ENCODE data around the gene PHOX2B. TPM values are rescaled to one million over a fixed set of nuclear protein-coding genes. Genes with fewer than 3 reads are reported as not detected.

The PHOX2B gene
- total RNA-seq, 1 experiment from 2014 or later: not detected

- Mint-ChIP-seq H3K36me3 (ENCODE audit: insufficient read depth, unreplicated experiment) (no peaks in the 10 kb centered on the region), H3K4me3 (ENCODE audit: unreplicated experiment) (no peak overlapping the region), H3K27ac (ENCODE audit: unreplicated experiment) (no peak overlapping the region), H3K9me3 (ENCODE audit: unreplicated experiment) (peaks cover 7% of the 10 kb centered on the region), H3K27me3 (ENCODE audit: insufficient read depth, unreplicated experiment) (peaks cover 2% of the 10 kb centered on the region), H3K4me1 (ENCODE audit: low read depth, unreplicated experiment) (no peaks in the 10 kb centered on the region)
- H3K27me3 ChIP-seq (replicated peaks; ENCODE audit: control insufficient read depth, insufficient read depth, low read length): no peaks in the 10 kb centered on the region
- H3K4me3 ChIP-seq (ENCODE audit: low read depth, low read length): no peak overlapping the region
- no TSS peak for BruUV-seq (replicated peaks)
- CTCF ChIA-PET: no interaction called here
- intact Hi-C loops (cut with micrococcal nuclease; ENCODE audit: unreplicated experiment): no loop called here
- TF ChIP-seq CTCF (IDR thresholded peaks at IDR 0.05; ENCODE audit: insufficient read depth in 1 of 2, low read depth in 1 of 2, low read length in 1 of 2, severe bottlenecking in 1 of 2, unreplicated experiment in 1 of 2): no peak
- POLR2A ChIA-PET: no interaction called here
- no peaks in the 10 kb centered on the region for H3K9me3 ChIP-seq
- peaks cover 11% of the 10 kb centered on the region; the same call in 1 of the 2 replicates for H3K4me1 ChIP-seq
- no peaks in the 10 kb centered on the region for H3K36me3 ChIP-seq (ENCODE audit: control insufficient read depth, insufficient read depth, low read length)
- no peak for DNase-seq
Measured at GRCh38 chr4:41703785-41704184, 44.7 kb downstream of the PHOX2B start.

DNA sequence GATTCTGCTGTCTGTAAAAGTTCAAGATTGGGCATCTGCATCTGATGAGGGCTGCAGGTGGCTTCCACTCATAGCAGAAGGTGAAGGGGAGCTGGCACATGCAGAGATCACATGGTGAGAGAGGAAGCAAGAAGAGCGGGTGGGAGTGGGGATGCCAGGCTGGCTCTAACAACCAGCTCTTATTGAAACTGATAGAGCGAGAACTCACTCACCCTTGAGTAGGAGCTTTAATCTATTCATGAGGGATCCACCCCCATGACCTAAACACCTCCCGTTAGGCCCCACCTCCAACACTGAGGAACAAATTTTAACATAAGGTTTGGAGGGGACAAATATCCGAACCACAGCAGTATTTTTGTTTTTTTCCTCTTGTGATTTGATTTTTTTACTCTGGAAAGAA, 45.8 kb downstream of the PHOX2B start:
- no peaks in the 10 kb centered on the region for H3K9me3 ChIP-seq
- no TSS peak for BruUV-seq (replicated peaks)
- H3K9me3 Mint-ChIP-seq (ENCODE audit: unreplicated experiment): peaks cover 7% of the 10 kb centered on the region
- H3K4me3 Mint-ChIP-seq (ENCODE audit: unreplicated experiment): no peak overlapping the region
- intact Hi-C loops (cut with micrococcal nuclease; ENCODE audit: unreplicated experiment): no loop called here
- no peaks in the 10 kb centered on the region for H3K36me3 Mint-ChIP-seq (ENCODE audit: insufficient read depth, unreplicated experiment)
- H3K4me1 ChIP-seq: peaks cover 11% of the 10 kb centered on the region; the same call in 1 of the 2 replicates
- ChIA-PET CTCF (no interaction called here), POLR2A (no interaction called here)
- H3K36me3 ChIP-seq (ENCODE audit: control insufficient read depth, insufficient read depth, low read length): no peaks in the 10 kb centered on the region
- DNase-seq: no peak
- H3K27me3 Mint-ChIP-seq (ENCODE audit: insufficient read depth, unreplicated experiment): peaks cover 2% of the 10 kb centered on the region
- H3K27me3 ChIP-seq (replicated peaks; ENCODE audit: control insufficient read depth, insufficient read depth, low read length): no peaks in the 10 kb centered on the region; the same call in 1 of the 2 replicates
- no peaks in the 10 kb centered on the region for H3K4me1 Mint-ChIP-seq (ENCODE audit: low read depth, unreplicated experiment)
- no peak for TF ChIP-seq CTCF (IDR thresholded peaks at IDR 0.05; ENCODE audit: insufficient read depth in 1 of 2, low read depth in 1 of 2, low read length in 1 of 2, severe bottlenecking in 1 of 2, unreplicated experiment in 1 of 2)
- no peak overlapping the region for H3K4me3 ChIP-seq (ENCODE audit: low read depth, low read length)
- H3K27ac Mint-ChIP-seq (ENCODE audit: unreplicated experiment): no peak overlapping the region

- H3K27ac Mint-ChIP-seq (ENCODE audit: unreplicated experiment): no peak overlapping the region
- no peaks in the 10 kb centered on the region for H3K36me3 Mint-ChIP-seq (ENCODE audit: insufficient read depth, unreplicated experiment)
- ChIA-PET POLR2A (no interaction called here), CTCF (no interaction called here)
- peaks cover 7% of the 10 kb centered on the region for H3K9me3 Mint-ChIP-seq (ENCODE audit: unreplicated experiment)
- H3K4me3 ChIP-seq (ENCODE audit: low read depth, low read length): no peak overlapping the region
- no peak overlapping the region for H3K4me3 Mint-ChIP-seq (ENCODE audit: unreplicated experiment)
- H3K9me3 ChIP-seq: no peaks in the 10 kb centered on the region
- no peaks in the 10 kb centered on the region for H3K36me3 ChIP-seq (ENCODE audit: control insufficient read depth, insufficient read depth, low read length)
- BruUV-seq (replicated peaks): no TSS peak
- H3K4me1 Mint-ChIP-seq (ENCODE audit: low read depth, unreplicated experiment): no peaks in the 10 kb centered on the region
- H3K4me1 ChIP-seq: peaks cover 11% of the 10 kb centered on the region; the same call in 1 of the 2 replicates
- TF ChIP-seq CTCF (IDR thresholded peaks at IDR 0.05; ENCODE audit: insufficient read depth in 1 of 2, low read depth in 1 of 2, low read length in 1 of 2, severe bottlenecking in 1 of 2, unreplicated experiment in 1 of 2): no peak
- H3K27me3 Mint-ChIP-seq (ENCODE audit: insufficient read depth, unreplicated experiment): peaks cover 2% of the 10 kb centered on the region
- H3K27me3 ChIP-seq (replicated peaks; ENCODE audit: control insufficient read depth, insufficient read depth, low read length): no peaks in the 10 kb centered on the region; the same call in 1 of the 2 replicates
- DNase-seq: no peak
- intact Hi-C loops (cut with micrococcal nuclease; ENCODE audit: unreplicated experiment): no loop called here
Measured at GRCh38 chr4:41701983-41702382, 46.5 kb downstream of the PHOX2B start.

Data from Caco-2 (cell line).